HG02840 (cell line): ENCODE measurements around the gene PPARG.
"Not testable (repeated sequence)": the region's sequence is repeated elsewhere in the genome, so short reads cannot be mapped to it uniquely, and the experiment has no call there.

Experiments
- ATAC-seq: cut with Tn5 transposase; IDR thresholded peaks from one replicate; pipeline ENCODE4 v1.9.1; 2021; ENCODE audit warnings: mild to moderate bottlenecking, moderate library complexity, moderate number of reproducible peaks; ENCODE audit not compliant: unreplicated experiment, low FRiP score

The PPARG gene

GRCh38 chr3:12370758-12371157 lies 81.9 kb downstream of the PPARG start:
- ATAC-seq = no peak

GRCh38 chr3:12371525-12372140 lies 82.8 kb downstream of the PPARG start:
- ATAC-seq = no peak

GRCh38 chr3:12372741-12373280 lies 83.9 kb downstream of the PPARG start:
- no peak for ATAC-seq

- ATAC-seq = no peak
Measured at GRCh38 chr3:12375572-12375971, 86.7 kb downstream of the PPARG start.

GRCh38 chr3:12379640-12380429 lies 91.0 kb downstream of the PPARG start:
- ATAC-seq = no peak

- ATAC-seq = no peak
Measured at GRCh38 chr3:12380461-12380860, 91.6 kb downstream of the PPARG start.

- no peak for ATAC-seq
Measured at GRCh38 chr3:12381199-12381598, 92.3 kb downstream of the PPARG start.

GRCh38 chr3:12383218-12383617 lies 94.3 kb downstream of the PPARG start:
- ATAC-seq = no peak

GRCh38 chr3:12384451-12385233 lies 95.8 kb downstream of the PPARG start:
- ATAC-seq = no peak

GRCh38 chr3:12386514-12387291 lies 97.8 kb downstream of the PPARG start:
- ATAC-seq = not testable (repeated sequence)

- ATAC-seq = no peak
Measured at GRCh38 chr3:12388185-12388584, 99.3 kb downstream of the PPARG start.

- no peak for ATAC-seq
Measured at GRCh38 chr3:12392101-12392878, 103.4 kb downstream of the PPARG start.

- no peak for ATAC-seq
Measured at GRCh38 chr3:12393894-12394293, 105.0 kb downstream of the PPARG start.

GRCh38 chr3:12394569-12395271 lies 105.8 kb downstream of the PPARG start:
- ATAC-seq = peak; percentile 7

GRCh38 chr3:12395349-12396012 lies 106.6 kb downstream of the PPARG start:
- ATAC-seq = peak; percentile 96

GRCh38 chr3:12396471-12396870 lies 107.6 kb downstream of the PPARG start:
- no peak for ATAC-seq

GRCh38 chr3:12399226-12399625 lies 110.4 kb downstream of the PPARG start:
- ATAC-seq = no peak

GRCh38 chr3:12400616-12401194 lies 111.8 kb downstream of the PPARG start:
- ATAC-seq = no peak
